Endodermal cell (in vitro differentiated cells): ENCODE results near the gene APEH. TPM values are rescaled to one million over a fixed set of nuclear protein-coding genes. Genes with fewer than 3 reads are reported as not detected.

Experiments
- DNase-seq: peaks from one replicate; pipeline ENCODE4 v3.0.0-alpha.2; 2017
- H3K27ac ChIP-seq: 2 replicates; pipeline ENCODE4 v1.5.1; 2013; ENCODE audit warnings: mild to moderate bottlenecking, low read depth, low read length, moderate library complexity
- H3K27me3 ChIP-seq: 2 replicates; pipeline ENCODE4 v1.6.1; 2013; ENCODE audit warnings: mild to moderate bottlenecking, low read length, moderate library complexity; ENCODE audit not compliant: insufficient read depth, control insufficient read depth, poor library complexity, severe bottlenecking
- H3K36me3 ChIP-seq: 2 replicates; pipeline ENCODE4 v1.7.0; 2013; ENCODE audit warnings: mild to moderate bottlenecking, low read length, moderate library complexity; ENCODE audit not compliant: control insufficient read depth, insufficient read depth
- H3K4me1 ChIP-seq: one replicate; pipeline ENCODE4 v1.7.0; 2013; ENCODE audit warnings: low read length; ENCODE audit not compliant: control insufficient read depth, insufficient read depth
- H3K4me3 ChIP-seq: 2 replicates; pipeline ENCODE4 v1.5.1; 2013; ENCODE audit warnings: mild to moderate bottlenecking, low read length, moderate library complexity
- H3K9ac ChIP-seq: 2 replicates; pipeline ENCODE4 v1.6.1; 2013; ENCODE audit warnings: mild to moderate bottlenecking, low read length, moderate library complexity; ENCODE audit not compliant: poor library complexity, severe bottlenecking; ENCODE audit errors: extremely low read depth
- H3K9me3 ChIP-seq: 2 replicates; pipeline ENCODE4 v1.6.1; 2013; ENCODE audit warnings: mild to moderate bottlenecking, low read length, moderate library complexity; ENCODE audit not compliant: control insufficient read depth
- H3K27ac Mint-ChIP-seq: 2 replicates; pipeline ENCODE4 v1.8.0; 2020; ENCODE audit warnings: mixed read lengths
- H3K27me3 Mint-ChIP-seq: 2 replicates; pipeline ENCODE4 v1.8.0; 2021; ENCODE audit warnings: mild to moderate bottlenecking, mixed read lengths; ENCODE audit not compliant: insufficient read depth
- H3K36me3 Mint-ChIP-seq: 2 replicates; pipeline ENCODE4 v1.8.0; 2020; ENCODE audit warnings: low read depth, mixed read lengths
- H3K4me1 Mint-ChIP-seq: 2 replicates; pipeline ENCODE4 v1.8.0; 2020; ENCODE audit warnings: mixed read lengths
- H3K4me3 Mint-ChIP-seq: 2 replicates; pipeline ENCODE4 v1.8.0; 2020; ENCODE audit warnings: mild to moderate bottlenecking, moderate library complexity, mixed read lengths
- H3K9me3 Mint-ChIP-seq: 2 replicates; pipeline ENCODE4 v1.8.0; 2020; ENCODE audit warnings: mild to moderate bottlenecking, mixed read lengths
- WGBS, 2 experiments: methylation state at CpG; one replicate each; pipeline versions ENCODE4 v1.1.5 to v1.1.7; 2013; ENCODE audit warnings: missing lambda C conversion rate in 2 of 2, mixed read lengths in 1 of 2; ENCODE audit not compliant: insufficient coverage in 1 of 2, insufficient read length in 1 of 2; 5-methylcytosine and 5-hydroxymethylcytosine counted together
- total RNA-seq, 2 donors: library from RNA; stranded (reverse); fragmentation: NEBNext Ultra II Directional in 1 of 2; extraction: Animal tissue kit (Norgen Biotek cat#: 25700) in 1 of 2; gene quantifications; 2 replicates in 1 of 2; 3 replicates in 1 of 2; pipeline ENCODE4 v1.2.1, GENCODE V29; 2021
- TF ChIP-seq, protein P1 (sequence below): fragments of 200-600 bp; sonication (generic); conservative IDR thresholded peaks from 2 replicates; pipeline ENCODE4 v1.5.0; 2021; ENCODE audit warnings: antibody characterized with exemption, mild to moderate bottlenecking

APEH gene
- total RNA-seq, 2 donors from 2014 or later, result 188 to 216 TPM

DNA sequence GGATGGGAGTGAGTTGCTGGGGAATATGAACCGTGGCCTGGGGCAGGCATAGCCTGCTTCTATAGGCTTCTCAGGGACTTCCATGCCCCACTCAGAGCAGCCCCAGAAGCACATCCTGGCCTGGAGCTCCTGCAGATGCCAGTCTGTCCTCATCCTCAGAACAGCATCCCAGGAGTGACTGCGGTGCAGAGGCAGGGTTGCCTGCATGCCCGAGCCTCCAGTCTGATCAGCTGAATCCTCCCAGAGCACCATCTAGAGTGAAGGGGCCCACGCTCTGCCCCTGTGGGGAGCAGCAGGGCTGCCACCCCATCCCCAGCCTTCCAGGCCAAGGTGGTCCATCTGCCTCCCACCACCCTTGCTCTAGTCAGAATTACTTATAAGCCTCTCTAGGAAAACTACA is 44.7 kb upstream of the APEH start:
- H3K27me3 Mint-ChIP-seq, result no peaks in the 10 kb centered on the region
- 94 to 100% methylated on average over 1 to 4 of the region's 4 CpGs for WGBS, 2 experiments
- Histone ChIP-seq H3K9ac (no peak overlapping the region), H3K27me3 (no peaks in the 10 kb centered on the region), H3K4me3 (no peak overlapping the region), H3K27ac (no peak overlapping the region), H3K4me1 (no peaks in the 10 kb centered on the region), H3K36me3 (no peaks in the 10 kb centered on the region), H3K9me3 (no peaks in the 10 kb centered on the region)
- TF ChIP-seq, protein P1, sequence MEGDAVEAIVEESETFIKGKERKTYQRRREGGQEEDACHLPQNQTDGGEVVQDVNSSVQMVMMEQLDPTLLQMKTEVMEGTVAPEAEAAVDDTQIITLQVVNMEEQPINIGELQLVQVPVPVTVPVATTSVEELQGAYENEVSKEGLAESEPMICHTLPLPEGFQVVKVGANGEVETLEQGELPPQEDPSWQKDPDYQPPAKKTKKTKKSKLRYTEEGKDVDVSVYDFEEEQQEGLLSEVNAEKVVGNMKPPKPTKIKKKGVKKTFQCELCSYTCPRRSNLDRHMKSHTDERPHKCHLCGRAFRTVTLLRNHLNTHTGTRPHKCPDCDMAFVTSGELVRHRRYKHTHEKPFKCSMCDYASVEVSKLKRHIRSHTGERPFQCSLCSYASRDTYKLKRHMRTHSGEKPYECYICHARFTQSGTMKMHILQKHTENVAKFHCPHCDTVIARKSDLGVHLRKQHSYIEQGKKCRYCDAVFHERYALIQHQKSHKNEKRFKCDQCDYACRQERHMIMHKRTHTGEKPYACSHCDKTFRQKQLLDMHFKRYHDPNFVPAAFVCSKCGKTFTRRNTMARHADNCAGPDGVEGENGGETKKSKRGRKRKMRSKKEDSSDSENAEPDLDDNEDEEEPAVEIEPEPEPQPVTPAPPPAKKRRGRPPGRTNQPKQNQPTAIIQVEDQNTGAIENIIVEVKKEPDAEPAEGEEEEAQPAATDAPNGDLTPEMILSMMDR, result no peak
- peaks cover 6% of the 10 kb centered on the region for H3K9me3 Mint-ChIP-seq
- no peak for DNase-seq
- no peak overlapping the region for H3K27ac Mint-ChIP-seq
- H3K36me3 Mint-ChIP-seq, result peaks cover 2% of the 10 kb centered on the region
- H3K4me3 Mint-ChIP-seq, result no peak overlapping the region
- H3K4me1 Mint-ChIP-seq, result no peaks in the 10 kb centered on the region

DNA sequence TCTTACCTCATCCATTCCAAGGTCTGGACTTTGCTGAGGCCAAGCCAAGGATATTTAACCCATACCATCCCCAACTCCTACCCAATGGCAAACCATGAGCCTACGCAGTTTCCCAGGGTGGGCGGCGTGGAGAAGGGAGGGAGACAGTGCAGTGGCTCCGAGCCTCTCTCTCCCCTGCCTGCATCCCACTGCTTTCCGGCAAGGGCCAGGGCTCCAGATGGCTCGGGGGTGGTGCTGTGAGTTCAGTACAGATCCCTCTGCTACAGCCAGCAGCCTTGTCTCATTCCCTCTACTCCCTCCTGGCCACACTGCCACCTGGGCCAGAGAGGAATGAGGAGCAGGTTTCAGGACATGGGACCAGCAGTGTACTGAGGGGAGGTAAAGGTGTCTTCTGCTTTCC is 44.3 kb upstream of the APEH start:
- Mint-ChIP-seq H3K27me3 (no peaks in the 10 kb centered on the region), H3K27ac (no peak overlapping the region), H3K4me3 (no peak overlapping the region), H3K4me1 (no peaks in the 10 kb centered on the region), H3K9me3 (peaks cover 6% of the 10 kb centered on the region), H3K36me3 (peaks cover 2% of the 10 kb centered on the region)
- Histone ChIP-seq H3K27me3 (no peaks in the 10 kb centered on the region), H3K9ac (no peak overlapping the region), H3K9me3 (no peaks in the 10 kb centered on the region), H3K27ac (no peak overlapping the region), H3K36me3 (no peaks in the 10 kb centered on the region), H3K4me3 (no peak overlapping the region), H3K4me1 (no peaks in the 10 kb centered on the region)
- WGBS, 2 experiments, result 93 to 100% methylated on average over 2 to 6 of the region's 6 CpGs
- TF ChIP-seq, protein P1, result no peak
- no peak for DNase-seq

DNA sequence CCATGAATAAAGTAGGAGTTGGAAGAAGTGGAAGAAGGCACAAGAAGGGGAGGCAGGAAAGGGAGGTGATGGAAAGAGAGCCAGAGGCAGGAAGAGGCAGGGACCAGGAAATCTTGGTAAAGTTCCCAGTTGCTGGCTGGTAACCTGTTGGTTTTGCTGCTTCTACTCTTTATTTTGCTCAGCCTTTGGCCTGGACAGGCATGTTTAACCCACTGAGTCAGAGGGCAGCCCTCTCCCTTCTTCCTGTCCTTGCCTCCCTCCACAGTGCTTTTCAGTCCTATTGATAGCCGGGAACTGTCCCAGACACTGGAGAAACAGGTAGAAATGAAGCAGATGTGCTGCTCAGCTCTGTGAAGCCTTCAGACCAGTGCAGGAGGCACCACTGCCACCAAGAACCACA is 43.4 kb upstream of the APEH start:
- no peak overlapping the region for H3K4me3 Mint-ChIP-seq
- Histone ChIP-seq H3K36me3 (no peaks in the 10 kb centered on the region), H3K9ac (no peak overlapping the region), H3K27ac (no peak overlapping the region), H3K9me3 (no peaks in the 10 kb centered on the region), H3K4me3 (no peak overlapping the region), H3K27me3 (no peaks in the 10 kb centered on the region), H3K4me1 (no peaks in the 10 kb centered on the region)
- H3K27me3 Mint-ChIP-seq, result no peaks in the 10 kb centered on the region
- WGBS, 2 experiments, result 100% methylated on average over 1 of the region's 1 CpG
- peaks cover 2% of the 10 kb centered on the region for H3K36me3 Mint-ChIP-seq
- H3K9me3 Mint-ChIP-seq, result peaks cover 6% of the 10 kb centered on the region
- TF ChIP-seq, protein P1, result no peak
- no peak overlapping the region for H3K27ac Mint-ChIP-seq
- DNase-seq, result no peak
- no peaks in the 10 kb centered on the region for H3K4me1 Mint-ChIP-seq
